ENCODE results near the gene SNX19. TPM values are rescaled to one million over a fixed set of nuclear protein-coding genes. Genes with fewer than 3 reads are reported as not detected.

The SNX19 gene
- total RNA-seq, 1 donor from 2014 or later = 56.3 TPM

DNA sequence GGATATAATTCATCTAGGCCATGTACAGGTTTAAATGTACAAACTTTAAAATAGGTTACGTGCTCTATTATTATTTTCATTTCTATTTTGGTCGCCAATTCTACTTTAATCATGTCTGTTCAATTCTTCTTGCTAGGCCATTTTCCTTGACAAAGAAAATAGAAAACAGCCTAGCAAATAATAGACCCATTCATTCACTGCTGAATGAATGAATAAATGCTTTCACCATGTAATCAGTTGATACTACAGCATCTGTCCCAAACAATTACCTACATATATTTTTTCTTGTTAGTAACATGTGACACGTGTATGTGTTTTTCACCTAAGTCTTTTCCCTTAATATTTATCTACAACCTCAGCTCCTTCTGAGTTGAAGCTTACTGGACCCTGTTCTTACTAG is 27.5 kb downstream of the SNX19 start:
- H3K9me3 Mint-ChIP-seq (ENCODE audit: low read depth) = no peaks in the 10 kb centered on the region
- TF ChIP-seq, protein P1, sequence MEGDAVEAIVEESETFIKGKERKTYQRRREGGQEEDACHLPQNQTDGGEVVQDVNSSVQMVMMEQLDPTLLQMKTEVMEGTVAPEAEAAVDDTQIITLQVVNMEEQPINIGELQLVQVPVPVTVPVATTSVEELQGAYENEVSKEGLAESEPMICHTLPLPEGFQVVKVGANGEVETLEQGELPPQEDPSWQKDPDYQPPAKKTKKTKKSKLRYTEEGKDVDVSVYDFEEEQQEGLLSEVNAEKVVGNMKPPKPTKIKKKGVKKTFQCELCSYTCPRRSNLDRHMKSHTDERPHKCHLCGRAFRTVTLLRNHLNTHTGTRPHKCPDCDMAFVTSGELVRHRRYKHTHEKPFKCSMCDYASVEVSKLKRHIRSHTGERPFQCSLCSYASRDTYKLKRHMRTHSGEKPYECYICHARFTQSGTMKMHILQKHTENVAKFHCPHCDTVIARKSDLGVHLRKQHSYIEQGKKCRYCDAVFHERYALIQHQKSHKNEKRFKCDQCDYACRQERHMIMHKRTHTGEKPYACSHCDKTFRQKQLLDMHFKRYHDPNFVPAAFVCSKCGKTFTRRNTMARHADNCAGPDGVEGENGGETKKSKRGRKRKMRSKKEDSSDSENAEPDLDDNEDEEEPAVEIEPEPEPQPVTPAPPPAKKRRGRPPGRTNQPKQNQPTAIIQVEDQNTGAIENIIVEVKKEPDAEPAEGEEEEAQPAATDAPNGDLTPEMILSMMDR (IDR thresholded peaks at IDR 0.05; ENCODE audit: unreplicated experiment) = no peak
- no peak overlapping the region for H3K27ac Mint-ChIP-seq
- no peak overlapping the region for H3K4me3 Mint-ChIP-seq (ENCODE audit: low read depth)
- DNase-seq (ENCODE audit: low spot score, unreplicated experiment) = no peak
- peaks cover 14% of the 10 kb centered on the region for H3K36me3 Mint-ChIP-seq (ENCODE audit: insufficient read depth)
- H3K27me3 Mint-ChIP-seq = no peaks in the 10 kb centered on the region
- no peaks in the 10 kb centered on the region for H3K4me1 Mint-ChIP-seq (ENCODE audit: low read depth)

DNA sequence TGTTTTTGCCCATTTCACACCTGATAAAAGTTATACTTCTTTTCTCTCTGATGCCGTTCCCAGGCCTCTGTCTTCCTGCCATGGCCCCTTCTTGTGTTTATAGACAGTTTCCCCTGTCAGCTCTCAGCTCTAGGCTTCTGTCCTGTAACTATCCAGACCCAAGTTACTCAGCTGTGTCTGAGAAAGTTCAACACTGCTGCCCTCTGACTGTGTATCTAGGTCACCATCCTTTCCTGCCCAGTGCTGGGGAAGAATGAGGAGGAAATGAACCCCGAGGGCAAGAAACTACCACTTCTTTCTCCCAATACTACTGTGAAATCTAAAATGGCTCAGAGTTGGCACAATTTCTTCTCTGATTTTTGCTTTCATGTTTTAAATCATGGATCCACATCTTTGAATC is 29.6 kb downstream of the SNX19 start:
- Mint-ChIP-seq H3K9me3 (ENCODE audit: low read depth) (no peaks in the 10 kb centered on the region), H3K4me3 (ENCODE audit: low read depth) (no peak overlapping the region), H3K27me3 (no peaks in the 10 kb centered on the region), H3K27ac (no peak overlapping the region), H3K36me3 (ENCODE audit: insufficient read depth) (peaks cover 9% of the 10 kb centered on the region), H3K4me1 (ENCODE audit: low read depth) (no peaks in the 10 kb centered on the region)
- DNase-seq (ENCODE audit: low spot score, unreplicated experiment) = no peak
- TF ChIP-seq, protein P1 (IDR thresholded peaks at IDR 0.05; ENCODE audit: unreplicated experiment) = no peak

DNA sequence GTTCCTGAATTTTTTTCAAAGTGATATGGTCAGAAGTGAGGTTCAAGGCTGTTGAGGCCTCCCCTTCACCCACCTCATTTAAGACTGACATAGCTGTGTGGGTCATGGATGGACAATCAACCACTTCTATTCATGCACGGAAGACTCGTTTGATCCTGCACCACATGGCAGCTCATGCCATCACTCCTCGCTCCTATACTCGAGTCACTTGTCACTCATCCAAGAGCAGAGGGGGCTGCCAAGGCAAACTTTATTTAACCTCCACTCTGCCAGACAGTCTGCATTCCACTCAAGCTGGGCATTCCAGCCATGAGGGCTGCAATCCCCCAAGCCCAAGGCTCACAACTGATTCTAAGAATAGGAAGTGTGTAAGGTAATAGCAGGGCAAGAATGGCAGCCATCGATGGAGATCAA is 34.1 kb downstream of the SNX19 start:
- DNase-seq (ENCODE audit: low spot score, unreplicated experiment) = no peak
- Mint-ChIP-seq H3K27me3 (no peaks in the 10 kb centered on the region), H3K27ac (no peak overlapping the region), H3K4me3 (ENCODE audit: low read depth) (no peak overlapping the region), H3K36me3 (ENCODE audit: insufficient read depth) (peaks cover 13% of the 10 kb centered on the region), H3K4me1 (ENCODE audit: low read depth) (no peaks in the 10 kb centered on the region), H3K9me3 (ENCODE audit: low read depth) (no peaks in the 10 kb centered on the region)
- TF ChIP-seq, protein P1 (IDR thresholded peaks at IDR 0.05; ENCODE audit: unreplicated experiment) = no peak

DNA sequence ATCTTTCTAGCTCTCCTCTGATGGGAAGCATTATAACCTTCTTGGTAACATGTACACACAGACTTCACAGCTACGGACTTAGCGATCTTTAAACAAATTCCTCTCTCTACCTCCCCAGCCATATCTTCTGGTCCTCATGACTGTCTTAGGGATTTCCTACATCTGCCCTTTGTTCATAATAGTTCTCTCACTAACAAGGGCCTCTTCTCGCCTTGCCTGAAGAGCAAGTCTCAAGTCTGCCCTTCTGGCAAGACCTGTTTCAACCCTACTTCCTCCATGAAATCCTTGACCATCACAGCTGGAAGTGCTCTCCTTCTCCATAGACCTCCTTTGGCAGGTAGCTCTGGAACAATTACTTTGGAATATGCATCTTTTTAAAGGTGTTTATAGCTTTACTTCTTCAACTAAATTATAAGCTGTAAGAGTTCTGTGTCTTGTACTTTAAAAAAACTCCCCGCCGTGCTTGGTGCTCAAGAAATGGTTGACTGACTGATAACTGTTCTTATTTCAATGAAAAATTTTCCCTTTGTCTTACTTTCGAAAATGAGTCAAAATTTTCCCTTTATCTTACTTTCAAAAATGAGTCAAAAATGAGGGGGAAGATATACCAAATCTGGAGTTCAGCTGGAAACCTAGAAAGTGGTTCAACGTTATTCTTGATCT is 34.7 kb downstream of the SNX19 start:
- no peak overlapping the region for H3K4me3 Mint-ChIP-seq (ENCODE audit: low read depth)
- no peaks in the 10 kb centered on the region for H3K4me1 Mint-ChIP-seq (ENCODE audit: low read depth)
- H3K36me3 Mint-ChIP-seq (ENCODE audit: insufficient read depth) = peaks cover 12% of the 10 kb centered on the region
- DNase-seq (ENCODE audit: low spot score, unreplicated experiment) = no peak
- H3K27ac Mint-ChIP-seq = no peak overlapping the region
- H3K27me3 Mint-ChIP-seq = no peaks in the 10 kb centered on the region
- TF ChIP-seq, protein P1 (IDR thresholded peaks at IDR 0.05; ENCODE audit: unreplicated experiment) = no peak
- no peaks in the 10 kb centered on the region for H3K9me3 Mint-ChIP-seq (ENCODE audit: low read depth)

DNA sequence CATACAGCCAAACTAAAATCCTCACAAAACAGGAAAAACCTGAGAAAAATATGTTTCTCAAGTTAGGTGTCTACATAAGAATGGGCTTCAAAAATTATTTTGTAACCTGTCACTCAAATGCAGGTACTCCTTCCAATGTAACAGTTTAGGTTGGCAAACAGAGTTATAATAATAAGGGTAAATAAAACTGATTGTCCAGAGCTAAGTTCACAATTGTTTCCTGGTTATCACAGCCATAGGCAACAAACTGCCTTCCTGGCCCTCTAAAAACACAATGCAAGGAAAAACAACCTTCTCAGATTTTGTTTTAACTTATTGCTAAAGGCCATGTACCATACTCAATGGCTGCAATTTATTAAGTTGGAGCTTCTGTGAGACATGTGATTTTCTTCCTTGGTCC is 36.4 kb downstream of the SNX19 start:
- no peak for DNase-seq (ENCODE audit: low spot score, unreplicated experiment)
- H3K9me3 Mint-ChIP-seq (ENCODE audit: low read depth) = no peaks in the 10 kb centered on the region
- TF ChIP-seq, protein P1 (IDR thresholded peaks at IDR 0.05; ENCODE audit: unreplicated experiment) = no peak
- no peaks in the 10 kb centered on the region for H3K4me1 Mint-ChIP-seq (ENCODE audit: low read depth)
- no peak overlapping the region for H3K27ac Mint-ChIP-seq
- H3K4me3 Mint-ChIP-seq (ENCODE audit: low read depth) = no peak overlapping the region
- H3K36me3 Mint-ChIP-seq (ENCODE audit: insufficient read depth) = peaks cover 15% of the 10 kb centered on the region
- no peaks in the 10 kb centered on the region for H3K27me3 Mint-ChIP-seq
